Stimulated activated CD4-positive, alpha-beta T cell treated with anti-CD3 and anti-CD28 coated beads, Interleukin-2, amount 100 ng/mL, for 48 hours (primary cell): ENCODE measurements around the gene PDZD4.
"Not testable (repeated sequence)": the region's sequence is repeated elsewhere in the genome, so short reads cannot be mapped to it uniquely, and the experiment has no call there.

ENCODE experiments used
- DNase-seq, 2 donors: peaks; one replicate each; pipeline ENCODE4 v3.0.0-alpha.2; 2020

PDZD4 gene

DNA sequence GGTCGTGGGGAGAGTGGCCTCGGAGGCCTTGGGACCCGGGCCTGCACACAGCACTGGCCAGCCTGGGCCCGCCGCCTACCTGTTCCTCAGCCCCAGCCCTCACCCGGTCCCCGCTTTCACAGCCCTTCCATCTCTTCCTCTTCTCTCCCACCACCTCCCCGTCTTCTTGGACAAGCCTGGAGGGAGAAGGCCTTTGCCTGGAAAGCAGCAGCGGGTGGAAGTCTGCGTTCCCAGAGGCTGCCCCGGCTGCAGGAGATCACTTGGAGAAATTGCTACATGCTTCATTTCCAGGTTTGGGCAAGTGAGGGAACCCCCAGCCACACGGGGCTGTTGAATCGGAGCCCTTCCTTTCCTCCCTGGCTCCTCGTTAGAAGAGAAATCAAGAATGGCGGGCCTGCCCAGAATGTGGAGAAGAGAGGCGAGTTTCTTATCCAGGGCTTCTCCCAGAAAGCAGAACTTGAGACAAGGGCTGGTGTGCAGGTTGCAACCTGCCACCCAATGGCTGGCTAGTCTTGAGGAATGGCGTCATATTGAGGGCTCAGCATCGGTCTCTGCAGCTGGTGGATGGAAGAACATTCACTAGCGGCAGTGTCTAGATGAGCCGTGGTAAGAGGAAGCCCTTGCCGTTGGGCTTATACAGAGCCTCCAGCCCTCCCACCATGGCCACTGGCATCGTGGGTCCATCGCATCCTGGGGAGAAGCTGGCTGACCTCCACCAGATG is 1.2 kb upstream of the PDZD4 start:
- DNase-seq: no peak

- DNase-seq: no peak
Measured at GRCh38 chrX:153830640-153831428, 490 bp upstream of the PDZD4 start.

- no peak for DNase-seq
Measured at GRCh38 chrX:153829549-153829798, 870 bp downstream of the PDZD4 start.

DNA sequence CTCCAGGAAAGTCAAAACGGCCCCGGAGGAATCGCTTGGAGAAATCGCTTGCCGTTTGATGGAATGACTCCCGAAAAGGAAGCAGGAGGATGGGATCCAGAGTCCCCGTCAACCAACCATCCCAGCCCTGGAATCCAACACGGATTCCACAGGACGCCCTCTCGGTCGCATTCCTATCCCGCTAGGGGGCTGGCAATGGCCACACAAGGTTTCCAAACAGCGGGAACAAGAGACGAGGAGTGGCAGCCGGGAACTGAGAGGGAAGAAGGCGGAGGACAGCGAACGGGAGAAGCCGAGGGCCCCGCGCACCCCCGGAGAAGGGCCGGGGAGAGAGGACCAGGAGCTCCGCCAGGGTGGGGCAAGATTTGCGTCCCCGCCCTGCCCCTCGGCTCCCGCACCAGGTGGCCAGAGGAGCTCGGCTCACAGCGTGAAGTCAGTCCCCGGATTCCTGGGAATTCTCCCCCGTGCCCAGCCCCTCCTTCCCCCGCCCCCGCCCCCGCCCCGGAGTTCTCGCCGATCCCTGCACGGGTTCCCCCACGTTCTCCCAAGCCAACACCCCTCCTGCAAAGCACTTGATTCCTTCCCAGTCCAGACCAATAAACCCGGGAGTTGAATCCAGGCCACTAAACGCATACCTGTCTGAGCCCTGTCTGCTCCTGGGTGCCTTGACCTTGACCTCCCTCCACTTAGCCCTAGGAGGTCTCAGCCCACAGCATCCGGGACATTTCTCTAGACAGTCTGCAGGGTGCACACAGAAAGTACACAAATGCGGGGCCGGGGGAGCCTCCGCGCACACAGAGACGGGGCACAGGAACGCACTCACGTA is 1.4 kb downstream of the PDZD4 start:
- no peak for DNase-seq

DNA sequence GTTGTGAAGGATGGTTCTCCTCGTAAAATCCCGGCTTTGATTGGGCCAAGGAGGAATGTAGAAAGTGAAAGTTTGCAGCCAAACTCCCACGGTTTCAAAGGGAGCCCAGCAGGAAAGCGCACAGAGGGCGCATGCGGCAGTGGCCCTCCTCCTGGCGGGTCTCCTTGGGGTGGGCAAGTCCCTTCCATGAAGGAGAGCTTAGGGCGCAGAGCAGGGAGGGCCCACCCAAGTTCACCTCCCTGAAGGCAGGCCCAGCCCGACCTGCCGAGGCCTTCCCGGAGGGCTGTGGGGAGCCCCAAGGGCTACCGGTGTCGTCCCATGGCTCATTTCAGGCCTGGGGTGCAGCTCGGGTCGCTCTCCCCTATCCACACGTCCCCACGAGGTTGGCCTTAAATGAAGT is 2.0 kb downstream of the PDZD4 start:
- no peak for DNase-seq

DNA sequence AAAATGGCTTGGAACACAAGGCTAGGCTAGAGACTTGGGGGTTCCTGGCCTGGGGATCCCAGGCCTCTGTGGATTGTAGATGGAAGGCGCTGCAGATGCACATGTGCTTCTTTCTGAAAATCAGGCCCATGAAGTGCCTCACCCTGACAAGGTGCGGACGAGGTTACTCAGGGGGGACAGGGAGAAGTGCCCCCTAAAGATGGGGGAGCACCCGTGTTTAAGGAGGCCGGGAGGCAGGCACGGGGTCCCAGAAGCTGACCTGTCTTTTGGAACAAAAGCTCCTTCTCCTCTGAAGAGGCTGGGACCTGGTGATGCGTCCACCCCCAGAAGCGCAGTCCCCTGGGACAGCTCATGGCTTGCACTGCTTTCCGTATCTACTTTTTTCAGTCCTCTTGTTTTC is 2.4 kb downstream of the PDZD4 start:
- DNase-seq: no peak

GRCh38 chrX:153827016-153827415 is 3.3 kb downstream of the PDZD4 start:
- DNase-seq: no peak

- DNase-seq: no peak
Measured at GRCh38 chrX:153825042-153825441, 5.3 kb downstream of the PDZD4 start.

DNA sequence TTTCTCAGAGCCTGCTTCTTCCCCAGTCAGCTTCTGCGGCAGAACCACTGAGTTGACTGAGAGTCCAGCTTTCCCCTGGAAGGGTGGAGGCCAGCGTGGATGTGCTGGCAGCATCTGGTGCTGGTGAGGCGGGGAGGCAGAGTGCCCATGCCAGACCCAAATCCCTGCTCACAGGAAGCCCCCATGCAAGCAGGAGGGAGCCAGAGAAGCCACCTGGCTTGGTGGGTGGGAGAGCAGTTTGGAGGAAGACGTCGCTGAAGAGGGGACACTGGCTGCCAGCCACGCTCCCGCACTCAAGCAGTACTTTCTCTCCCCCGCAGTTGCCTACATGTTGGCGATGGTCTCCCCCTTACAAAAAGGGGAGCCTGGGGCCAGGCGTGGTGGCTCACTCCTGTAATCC is 6.0 kb downstream of the PDZD4 start:
- no peak for DNase-seq

DNA sequence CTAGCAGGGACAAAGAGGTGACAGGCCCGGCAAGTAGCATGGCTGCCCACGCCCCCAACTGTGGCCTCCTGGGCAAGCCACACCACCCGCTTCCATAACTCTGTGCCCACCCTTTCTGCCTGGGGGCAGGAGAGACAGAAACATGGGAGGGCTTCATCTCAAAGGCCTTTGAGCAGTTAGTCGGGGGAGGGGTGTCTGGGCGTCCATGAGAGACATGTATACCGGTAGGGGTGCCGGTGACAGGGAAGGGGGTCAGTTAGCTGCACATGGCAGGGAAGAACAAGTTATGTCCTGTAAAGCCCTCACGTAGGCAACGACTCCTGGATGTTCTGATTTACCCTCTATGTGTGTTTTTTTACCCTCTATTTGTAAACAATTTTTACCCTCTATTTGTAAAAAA is 9.3 kb downstream of the PDZD4 start:
- no peak for DNase-seq

- DNase-seq: no peak
Measured at GRCh38 chrX:153820601-153821000, 9.7 kb downstream of the PDZD4 start.

GRCh38 chrX:153819384-153820040 is 10.8 kb downstream of the PDZD4 start:
- DNase-seq: no peak

DNA sequence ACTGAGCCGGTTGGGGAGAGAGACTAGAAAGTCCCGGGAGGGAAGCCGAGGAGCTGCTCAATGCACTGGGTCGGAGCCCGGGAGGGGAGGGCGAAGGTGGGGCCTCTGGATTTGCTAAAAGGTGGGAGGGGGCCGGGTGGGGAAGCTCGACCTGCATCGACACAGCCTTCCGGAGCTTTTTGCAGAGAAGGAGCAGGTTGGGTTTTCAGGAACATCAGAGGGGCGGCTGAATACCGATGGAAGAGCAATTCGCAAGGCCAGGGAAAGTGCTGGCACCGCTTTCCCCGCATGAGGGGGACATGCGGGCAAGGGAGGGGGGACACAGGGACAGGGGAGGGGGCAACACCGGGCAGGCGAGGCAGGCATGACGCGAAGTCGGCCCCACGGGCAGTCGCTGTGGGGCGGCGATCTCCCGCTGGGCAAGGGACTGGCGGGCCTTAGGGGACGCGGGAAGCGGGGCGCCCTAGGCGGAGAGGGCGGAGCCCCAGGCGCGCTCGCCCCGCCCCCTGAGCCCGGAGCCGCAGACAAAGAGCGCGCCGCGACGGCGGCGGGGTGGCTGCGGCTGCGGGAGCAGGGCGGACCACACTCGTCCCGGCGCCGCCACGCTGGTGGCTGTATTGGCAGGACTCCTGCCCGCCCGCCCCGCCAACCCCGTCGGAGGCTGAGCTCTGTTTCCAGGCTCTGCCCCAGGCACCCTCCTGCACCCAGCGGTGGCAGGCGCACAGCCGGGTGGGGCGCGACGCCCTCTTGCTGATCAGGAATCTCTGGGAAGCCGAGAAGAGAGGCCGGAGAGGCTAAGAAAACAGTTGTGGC is 11.6 kb downstream of the PDZD4 start:
- peak; percentile 23 to 50 for DNase-seq

GRCh38 chrX:153818064-153818463 is 12.3 kb downstream of the PDZD4 start:
- not testable (repeated sequence) for DNase-seq

DNA sequence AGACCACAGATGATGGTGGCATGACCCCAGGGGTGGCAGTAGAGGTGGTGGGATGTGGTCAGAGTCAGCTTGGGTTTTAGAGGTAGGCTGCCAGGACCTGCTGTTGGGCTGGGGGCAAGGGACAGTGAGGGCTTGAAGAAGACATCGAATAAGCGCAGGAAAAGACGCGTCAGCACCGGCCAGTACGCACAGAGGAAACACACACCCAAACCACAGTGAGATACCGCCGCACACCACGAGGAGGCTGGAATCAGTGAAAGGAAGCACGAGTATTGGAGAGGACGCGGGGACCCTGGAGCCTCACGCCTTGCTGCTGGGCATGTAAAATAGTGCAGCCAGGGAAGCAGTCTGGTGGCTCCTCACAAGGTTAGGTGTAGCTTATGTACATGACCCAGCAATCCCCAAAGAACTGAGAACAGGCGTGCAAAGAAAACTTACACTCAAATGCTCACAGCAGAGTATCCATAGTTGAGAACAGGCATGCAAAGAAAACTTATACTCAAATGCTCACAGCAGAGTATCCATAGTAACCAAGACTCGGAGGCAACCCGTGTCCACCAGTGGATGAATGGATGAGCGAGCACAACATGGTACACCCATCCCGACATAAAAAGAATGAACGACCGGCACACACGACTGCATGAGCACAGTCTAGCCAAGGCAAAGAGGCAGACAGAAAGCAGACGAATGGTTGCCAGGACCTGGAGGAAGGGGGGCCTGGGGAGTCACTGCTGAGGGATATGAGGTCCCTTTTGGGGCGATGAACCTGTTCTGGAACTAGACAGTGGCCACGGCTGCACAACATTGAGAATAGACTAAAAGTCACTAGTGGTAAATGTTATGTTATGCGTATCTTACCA is 13.3 kb downstream of the PDZD4 start:
- peak in 1 of 2 donors; percentile 22 for DNase-seq

- DNase-seq: no peak
Measured at GRCh38 chrX:153814591-153815315, 15.6 kb downstream of the PDZD4 start.

DNA sequence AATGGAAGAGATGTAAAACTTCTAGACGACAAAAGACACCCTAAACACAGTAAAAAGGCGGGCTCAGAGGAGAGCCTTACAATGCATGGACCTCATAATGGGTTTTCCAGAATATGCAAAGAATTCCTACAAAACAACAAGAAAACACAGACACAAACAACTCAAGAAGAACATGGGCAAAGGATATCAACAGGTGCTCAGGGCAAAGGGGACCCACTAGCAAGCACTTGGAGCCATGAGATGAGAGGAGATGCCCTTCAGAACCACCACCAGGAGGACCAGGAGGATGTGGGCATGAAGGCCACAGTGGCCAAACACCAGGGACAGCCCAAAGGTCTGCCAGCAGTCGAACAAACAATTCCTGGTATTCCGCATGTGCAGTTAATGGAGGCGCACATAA is 17.2 kb downstream of the PDZD4 start:
- no peak for DNase-seq

DNA sequence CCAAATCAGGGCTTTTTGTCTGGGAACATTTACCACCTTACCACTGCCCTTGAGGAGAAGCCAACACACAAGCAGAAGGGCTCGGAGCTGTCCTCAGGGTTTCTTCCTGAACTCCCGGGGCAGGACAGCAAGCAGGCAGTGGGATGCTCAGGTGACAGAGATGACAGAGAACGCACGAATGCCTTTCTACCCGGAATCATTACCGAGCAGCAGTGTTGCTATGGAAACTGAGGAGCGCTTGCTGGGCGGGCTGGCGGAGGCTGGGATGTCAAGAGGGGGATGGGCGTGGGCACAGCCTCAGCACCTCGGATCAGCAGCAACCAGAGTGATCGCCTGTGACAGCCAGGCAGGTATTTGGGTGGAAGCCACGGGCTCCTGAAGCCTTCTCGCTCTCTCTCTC is 18.1 kb downstream of the PDZD4 start:
- no peak for DNase-seq

DNA sequence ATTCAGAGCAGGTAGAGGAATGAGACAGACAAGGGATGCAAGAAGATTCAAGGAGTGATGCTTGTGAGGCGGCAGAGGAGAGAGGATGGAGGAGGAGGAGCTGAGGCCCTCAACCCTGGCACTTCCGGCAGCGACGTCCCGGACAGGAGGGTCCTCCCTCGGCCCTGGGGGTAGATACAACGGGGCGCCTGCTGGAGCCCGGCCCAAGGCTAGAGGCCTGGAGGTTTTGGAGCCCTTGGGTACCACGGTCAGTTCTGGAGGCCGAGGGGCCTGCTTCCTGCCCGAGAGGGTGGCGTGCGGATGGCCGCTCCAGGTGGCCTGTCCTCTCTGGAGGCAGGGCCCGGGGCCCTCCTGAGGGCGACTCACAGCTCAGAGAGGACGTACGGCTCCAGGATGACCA is 22.4 kb downstream of the PDZD4 start:
- no peak for DNase-seq

- no peak for DNase-seq
Measured at GRCh38 chrX:153806999-153807575, 23.3 kb downstream of the PDZD4 start.
